HG02840 (cell line): ENCODE measurements around the gene CYB5RL.
A peak's percentile ranks its signal among the peaks of the same experiment; 100 is the strongest.
"Not testable (repeated sequence)": the region's sequence is repeated elsewhere in the genome, so short reads cannot be mapped to it uniquely, and the experiment has no call there.

Experiments used
- ATAC-seq: cut with Tn5 transposase; IDR thresholded peaks from one replicate; pipeline ENCODE4 v1.9.1; 2021; ENCODE audit warnings: mild to moderate bottlenecking, moderate library complexity, moderate number of reproducible peaks; ENCODE audit not compliant: unreplicated experiment, low FRiP score

CYB5RL gene

GRCh38 chr1:54227091-54227602 lies 27.3 kb upstream of the CYB5RL start:
- no peak for ATAC-seq

- ATAC-seq = no peak
Measured at GRCh38 chr1:54225986-54226559, 26.2 kb upstream of the CYB5RL start.

- no peak for ATAC-seq
Measured at GRCh38 chr1:54225378-54225777, 25.5 kb upstream of the CYB5RL start.

- no peak for ATAC-seq
Measured at GRCh38 chr1:54224233-54224632, 24.4 kb upstream of the CYB5RL start.

- no peak for ATAC-seq
Measured at GRCh38 chr1:54223441-54224202, 23.8 kb upstream of the CYB5RL start.

- ATAC-seq = no peak
Measured at GRCh38 chr1:54222711-54223110, 22.9 kb upstream of the CYB5RL start.

- ATAC-seq = no peak
Measured at GRCh38 chr1:54221867-54222484, 22.1 kb upstream of the CYB5RL start.

GRCh38 chr1:54221113-54221834 lies 21.4 kb upstream of the CYB5RL start:
- no peak for ATAC-seq

- no peak for ATAC-seq
Measured at GRCh38 chr1:54220004-54220811, 20.4 kb upstream of the CYB5RL start.

- no peak for ATAC-seq
Measured at GRCh38 chr1:54219688-54220003, 19.8 kb upstream of the CYB5RL start.

- ATAC-seq = no peak
Measured at GRCh38 chr1:54218883-54219687, 19.3 kb upstream of the CYB5RL start.

GRCh38 chr1:54215523-54215922 lies 15.7 kb upstream of the CYB5RL start:
- no peak for ATAC-seq

GRCh38 chr1:54212872-54213271 lies 13.0 kb upstream of the CYB5RL start:
- ATAC-seq = no peak

- ATAC-seq = not testable (repeated sequence)
Measured at GRCh38 chr1:54207896-54208295, 8.1 kb upstream of the CYB5RL start.

GRCh38 chr1:54207287-54207686 lies 7.5 kb upstream of the CYB5RL start:
- no peak for ATAC-seq

- no peak for ATAC-seq
Measured at GRCh38 chr1:54204199-54204598, 4.4 kb upstream of the CYB5RL start.

- ATAC-seq = peak; percentile 11
Measured at GRCh38 chr1:54200519-54200997, 728 bp upstream of the CYB5RL start.

- no peak for ATAC-seq
Measured at GRCh38 chr1:54199151-54199764, 572 bp downstream of the CYB5RL start.

- ATAC-seq = no peak
Measured at GRCh38 chr1:54193453-54193852, 6.4 kb downstream of the CYB5RL start.
